GM12878 (cell line): ENCODE measurements around the gene GGACT. TPM values are rescaled to one million over a fixed set of nuclear protein-coding genes. Genes with fewer than 3 reads are reported as not detected.
A peak's percentile ranks its signal among the peaks of the same experiment; 100 is the strongest.

Experiments used
- ATAC-seq: fragments of 200-7000 bp; cut with Tn5 transposase; 3 replicates; pipeline ENCODE4 v1.9.1; 2020; ENCODE audit warnings: mild to moderate bottlenecking, moderate library complexity
- BruUV-seq: library from RNA; stranded (reverse); fragments of 400-500 nt; replicated peaks from 2 replicates; lab custom pipeline; 2021; lab: Mats Ljungman, UMichigan
- CTCF ChIA-PET: fragments of 300-600 bp; sonication (Branson Sonifier 250); formaldehyde crosslinking; extraction: SDS; loops from one replicate; lab custom pipeline; 2021; ENCODE audit warnings: inconsistent platforms; lab: Yijun Ruan, JAX
- POLR2A ChIA-PET: fragments of 350-600 bp; formaldehyde crosslinking; extraction: SDS; loops from one replicate; lab custom pipeline; 2021; ENCODE audit warnings: inconsistent platforms; lab: Charles Lee
- RAD21 ChIA-PET: fragments of 300-600 bp; sonication (Branson Sonifier 250); formaldehyde crosslinking; loops from one replicate; lab custom pipeline; 2023; ENCODE audit warnings: antibody characterized with exemption; ENCODE audit not compliant: unreplicated experiment; lab: Charles Lee
- SMC1A ChIA-PET: fragments of 300-600 bp; sonication (Branson Sonifier 250); formaldehyde crosslinking; loops from one replicate; lab custom pipeline; 2023; ENCODE audit not compliant: unreplicated experiment, uncharacterized antibody; lab: Charles Lee
- DNase-seq: peaks from one replicate; pipeline ENCODE4 v3.0.0-alpha.2; 2011; ENCODE audit warnings: low read depth, low spot score
- FAIRE-seq: peaks from 3 replicates; lab custom pipeline; 2011; peaks lifted over from hg19 to GRCh38; lab: Jason Lieb, UNC
- H2AFZ ChIP-seq: 2 replicates; pipeline ENCODE4 v1.6.0; 2011; ENCODE audit warnings: low read depth, low read length, control low read depth; ENCODE audit not compliant: control insufficient read depth
- H3K27ac ChIP-seq: 2 replicates; pipeline ENCODE4 v1.5.1; 2011; ENCODE audit warnings: control low read depth; ENCODE audit not compliant: control insufficient read depth, insufficient read depth
- H3K27me3 ChIP-seq, 2 experiments: replicated peaks in 1 of 2; 2 replicates each; pipeline versions ENCODE4 v1.6.0 to v1.6.1; 2011; ENCODE audit warnings: low read length in 1 of 2; ENCODE audit not compliant: control insufficient read depth in 2 of 2, insufficient read depth in 2 of 2
- H3K36me3 ChIP-seq, 2 experiments: 2 replicates each; pipeline ENCODE4 v1.5.1; 2011; ENCODE audit warnings: low read length in 1 of 2; ENCODE audit not compliant: control insufficient read depth in 2 of 2, insufficient read depth in 2 of 2
- H3K4me1 ChIP-seq: 2 replicates; pipeline ENCODE4 v1.6.1; 2011; ENCODE audit warnings: mild to moderate bottlenecking, low read length, moderate library complexity, mixed read lengths; ENCODE audit not compliant: control insufficient read depth, insufficient read depth
- H3K4me2 ChIP-seq: 2 replicates; pipeline ENCODE4 v1.6.0; 2011; ENCODE audit warnings: control low read depth; ENCODE audit not compliant: control insufficient read depth, insufficient read depth
- H3K4me3 ChIP-seq: fragments of 200-600 bp; sonication (generic); 2 replicates; pipeline ENCODE4 v1.5.1; 2016
- H3K79me2 ChIP-seq: 2 replicates; pipeline ENCODE4 v1.6.0; 2011; ENCODE audit warnings: low read length; ENCODE audit not compliant: control insufficient read depth, insufficient read depth
- H3K9ac ChIP-seq: 2 replicates; pipeline ENCODE4 v1.8.0; 2011; ENCODE audit warnings: low read length, control low read depth, mixed read lengths; ENCODE audit not compliant: control insufficient read depth, insufficient read depth
- H3K9me3 ChIP-seq: replicated peaks from 3 replicates; pipeline ENCODE4 v1.5.1; 2011; ENCODE audit warnings: mild to moderate bottlenecking, low read length; ENCODE audit not compliant: control insufficient read depth, insufficient read depth
- H4K20me1 ChIP-seq: 2 replicates; pipeline ENCODE4 v1.6.0; 2011; ENCODE audit not compliant: control insufficient read depth, insufficient read depth
- ATF2 ChIP-seq: IDR thresholded peaks from 2 replicates; pipeline ENCODE4 v1.6.1; 2012; ENCODE audit warnings: low read length, inconsistent platforms
- EGR1 ChIP-seq, 2 experiments: IDR thresholded peaks; 1 replicate in 1 of 2; 2 replicates in 1 of 2; pipeline ENCODE4 v1.6.1; 2011 to 2012; ENCODE audit warnings: low read depth in 2 of 2, low read length in 2 of 2, borderline replicate concordance in 1 of 2, mild to moderate bottlenecking in 1 of 2, moderate library complexity in 1 of 2
- FOXK2 ChIP-seq: fragments of 450-650 bp; IDR thresholded peaks from 2 replicates; pipeline ENCODE4 v1.6.1; 2017; ENCODE audit warnings: mild to moderate bottlenecking, moderate library complexity
- GABPA ChIP-seq: IDR thresholded peaks from 2 replicates; pipeline ENCODE4 v1.6.1; 2014; ENCODE audit warnings: antibody characterized with exemption, low read depth, mild to moderate bottlenecking, inconsistent platforms
- HSF1 ChIP-seq: fragments of 150-350 bp; IDR thresholded peaks from 2 replicates; pipeline ENCODE4 v1.6.1; 2014; ENCODE audit warnings: mild to moderate bottlenecking, low read depth, low read length
- IRF4 ChIP-seq: IDR thresholded peaks from 2 replicates; pipeline ENCODE4 v1.6.1; 2011; ENCODE audit warnings: low read depth, low read length
- JUNB ChIP-seq: IDR thresholded peaks from 2 replicates; pipeline ENCODE4 v1.6.1; 2016; ENCODE audit warnings: antibody characterized with exemption, mild to moderate bottlenecking
- POU2F2 ChIP-seq: IDR thresholded peaks from 3 replicates; pipeline ENCODE4 v1.6.1; 2011; ENCODE audit warnings: low read depth, mild to moderate bottlenecking, low read length, borderline replicate concordance
- RAD51 ChIP-seq: fragments of 450-650 bp; IDR thresholded peaks from 2 replicates; pipeline ENCODE4 v1.6.1; 2016; ENCODE audit warnings: moderate library complexity, mild to moderate bottlenecking, inconsistent platforms
- TAF1 ChIP-seq: IDR thresholded peaks from 2 replicates; pipeline ENCODE4 v1.6.1; 2011; ENCODE audit warnings: mild to moderate bottlenecking, low read depth, low read length, borderline replicate concordance
- USF2 ChIP-seq: IDR thresholded peaks from 2 replicates; pipeline ENCODE4 v1.6.1; 2011; ENCODE audit warnings: low read depth, low read length, improper control_type of control experiment, borderline replicate concordance
- whole genome bisulfite sequencing: methylation state at CpG from one replicate; pipeline ENCODE4 v1.1.6; 2016; ENCODE audit warnings: low lambda C conversion rate; ENCODE audit not compliant: insufficient replicate concordance, insufficient coverage; ENCODE audit errors: missing lambda C conversion rate; 5-methylcytosine and 5-hydroxymethylcytosine counted together
- in situ Hi-C: fragments of 300-500 bp; cut with MboI; formaldehyde crosslinking; loops from 9 replicates; pipeline ENCODE4 v1.14.3; 2018; ENCODE audit warnings: mixed read lengths
- intact Hi-C: fragments of 100-400 bp; cut with micrococcal nuclease; formaldehyde crosslinking; loops from one replicate; pipeline ENCODE4 v1.14.2; 2022; ENCODE audit not compliant: unreplicated experiment
- polyA plus RNA-seq, 11 experiments: library from polyadenylated mRNA; depleted of rRNA in 4 of 11; unstranded in 6 of 11; stranded (reverse) in 5 of 11; fragments of >200 nt; fragmentation: Nextera tagmentation in 4 of 11; fragmentation: Illumina TruSeq in 1 of 11; extraction: Ambion mirVana in 4 of 11; extraction: Trizol in 1 of 11; gene quantifications; 1 replicate in 1 of 11; 2 replicates in 10 of 11; pipeline versions ENCODE4 v1.2.1 to v1.2.3, GENCODE V29; 2011 to 2016; ENCODE audit warnings: inconsistent platforms in 2 of 11, missing spikeins in 2 of 11, low read depth in 1 of 11
- total RNA-seq, 4 experiments: library from RNA; depleted of rRNA in 3 of 4; stranded (reverse); fragments of >200 nt in 3 of 4; fragmentation: Illumina TruSeq in 1 of 4; extraction: Trizol in 1 of 4; gene quantifications; 2 replicates each; pipeline versions ENCODE4 v1.2.1 to v1.2.3, GENCODE V29; 2013 to 2021
- TF ChIP-seq, protein P1 (sequence below): fragments of 450-650 bp; IDR thresholded peaks from 2 replicates; pipeline ENCODE4 v1.6.1; 2017; ENCODE audit warnings: low read depth, mild to moderate bottlenecking, moderate library complexity

GGACT gene
- total and polyA plus RNA-seq, 10 of the 15 experiments (the other 5 are each of a cell fraction or from before 2014, with no cell fraction given): 0.61 to 8.8 (median 4.2) TPM

GRCh38 chr13:100506600-100507422 lies 81.8 kb downstream of the GGACT start (continued):
- no peak for TF ChIP-seq USF2
- TF ChIP-seq POU2F2: no peak
- TF ChIP-seq HSF1: no peak
- 0 out of 2 replicates have a peak, but pooled peaks have one; percentile 9 for TF ChIP-seq IRF4
- no peak for TF ChIP-seq TAF1
- TF ChIP-seq RAD51: no peak

GRCh38 chr13:100506154-100506553 lies 82.4 kb downstream of the GGACT start:
- Histone ChIP-seq H3K9me3 (no peaks in the 10 kb centered on the region), H3K36me3 (no peaks in the 10 kb centered on the region), H3K79me2 (no peaks in the 10 kb centered on the region), H3K27ac (peak overlapping the region; percentile 38), H3K4me3 (peak overlapping the region; percentile 48; the same call in 1 of the 2 replicates), H3K4me1 (peaks cover 11% of the 10 kb centered on the region), H2AFZ (no peak overlapping the region; the same call in none of the 2 replicates), H3K9ac (no peak overlapping the region; the same call in 1 of the 2 replicates), H3K4me2 (peak overlapping the region; percentile 86), H3K27me3 (no peaks in the 10 kb centered on the region), H4K20me1 (no peaks in the 10 kb centered on the region)
- SMC1A ChIA-PET: no interaction called here
- CTCF ChIA-PET: interaction anchor here (1.1 to 1.8 kb wide), 2 partner anchors 9 to 849 kb away, joined by 4 to 8 read pairs; no protein-coding TSS in a partner anchor
- intact Hi-C loops (no loop called here), in situ Hi-C loops (no loop called here)
- POLR2A ChIA-PET: no interaction called here
- DNase-seq: no peak
- 3% methylated on average over 10 of the region's 15 CpGs for WGBS
- RAD21 ChIA-PET: no interaction called here
- ATAC-seq: peak; percentile 86
- BruUV-seq: no TSS peak
- FAIRE-seq: no peak
- TF ChIP-seq FOXK2: no peak
- TF ChIP-seq GABPA: no peak
- 0 out of 2 replicates have a peak, but pooled peaks have one; percentile 1 for TF ChIP-seq ATF2
- peak; percentile 10; the same call in 1 of the 2 replicates for TF ChIP-seq JUNB
- TF ChIP-seq EGR1 (IDR thresholded peaks at IDR 0.05; ENCODE audit: borderline replicate concordance in 1 of 2, low read depth in 2 of 2, low read length in 2 of 2): peak in 1 of 2 experiments; percentile 86; a peak in 2 of 3 replicates
- TF ChIP-seq, protein P1, sequence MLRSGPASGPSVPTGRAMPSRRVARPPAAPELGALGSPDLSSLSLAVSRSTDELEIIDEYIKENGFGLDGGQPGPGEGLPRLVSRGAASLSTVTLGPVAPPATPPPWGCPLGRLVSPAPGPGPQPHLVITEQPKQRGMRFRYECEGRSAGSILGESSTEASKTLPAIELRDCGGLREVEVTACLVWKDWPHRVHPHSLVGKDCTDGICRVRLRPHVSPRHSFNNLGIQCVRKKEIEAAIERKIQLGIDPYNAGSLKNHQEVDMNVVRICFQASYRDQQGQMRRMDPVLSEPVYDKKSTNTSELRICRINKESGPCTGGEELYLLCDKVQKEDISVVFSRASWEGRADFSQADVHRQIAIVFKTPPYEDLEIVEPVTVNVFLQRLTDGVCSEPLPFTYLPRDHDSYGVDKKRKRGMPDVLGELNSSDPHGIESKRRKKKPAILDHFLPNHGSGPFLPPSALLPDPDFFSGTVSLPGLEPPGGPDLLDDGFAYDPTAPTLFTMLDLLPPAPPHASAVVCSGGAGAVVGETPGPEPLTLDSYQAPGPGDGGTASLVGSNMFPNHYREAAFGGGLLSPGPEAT: no peak
